Activated CD4-positive, alpha-beta T cell treated with anti-CD3 and anti-CD28 coated beads, Interleukin-10, Interleukin-2, amounts not matched to agents 100 ng/mL and 50 ng/mL, durations not matched to agents 16 hours and 8 hours (primary cell): Measurements from ENCODE around the gene IPO4.
"Not testable (repeated sequence)": the region's sequence is repeated elsewhere in the genome, so short reads cannot be mapped to it uniquely, and the experiment has no call there.

Experiments used
- DNase-seq: peaks from one replicate; pipeline ENCODE4 v3.0.0-alpha.2; 2020

The IPO4 gene

GRCh38 chr14:24216345-24216699, 27.7 kb upstream of the IPO4 start:
- DNase-seq = no peak

GRCh38 chr14:24215495-24216344, 27.1 kb upstream of the IPO4 start, which contains the start of gene MDP1:
Gene MDP1 (minus strand): TSS chr14:24216066. CDS start chr14:24215955, 111 bp downstream.
- peak; percentile 92 for DNase-seq

- no peak for DNase-seq
Measured at GRCh38 chr14:24213866-24214662, 25.4 kb upstream of the IPO4 start.

GRCh38 chr14:24212924-24213865, 24.6 kb upstream of the IPO4 start, which contains the start of gene CHMP4A:
Gene CHMP4A (minus strand): TSS chr14:24213488. CDS start chr14:24213439, 49 bp downstream.
- DNase-seq = peak; percentile 98

- no peak for DNase-seq
Measured at GRCh38 chr14:24211311-24211710, 22.7 kb upstream of the IPO4 start.

- DNase-seq = no peak
Measured at GRCh38 chr14:24207625-24208024, 19.0 kb upstream of the IPO4 start.

GRCh38 chr14:24207104-24207551, 18.5 kb upstream of the IPO4 start:
- no peak for DNase-seq

GRCh38 chr14:24206260-24207103, 17.9 kb upstream of the IPO4 start:
- DNase-seq = no peak

- no peak for DNase-seq
Measured at GRCh38 chr14:24204163-24205146, 15.8 kb upstream of the IPO4 start.

GRCh38 chr14:24203249-24203886, 14.8 kb upstream of the IPO4 start:
- DNase-seq = not testable (repeated sequence)

GRCh38 chr14:24202538-24202937, 13.9 kb upstream of the IPO4 start:
- DNase-seq = not testable (repeated sequence)

- no peak for DNase-seq
Measured at GRCh38 chr14:24198814-24199524, 10.4 kb upstream of the IPO4 start.

- DNase-seq = no peak
Measured at GRCh38 chr14:24197056-24197450, 8.4 kb upstream of the IPO4 start.

- no peak for DNase-seq
Measured at GRCh38 chr14:24196071-24197055, 7.7 kb upstream of the IPO4 start.

- peak; percentile 92 for DNase-seq
Measured at GRCh38 chr14:24195186-24196070, 6.8 kb upstream of the IPO4 start, which contains the start of gene TM9SF1. Gene TM9SF1 (minus strand): TSS chr14:24195441. CDS start chr14:24195019, 422 bp downstream.

- DNase-seq = no peak
Measured at GRCh38 chr14:24194873-24195185, 6.2 kb upstream of the IPO4 start.
